NCI-H2029 (cell line): Measurements from ENCODE around the gene PMIS2.
"Not testable (repeated sequence)": the region's sequence is repeated elsewhere in the genome, so short reads cannot be mapped to it uniquely, and the experiment has no call there.

Experiments used
- DNase-seq: peaks from one replicate; lab custom pipeline; 2025; lab: John Stamatoyannopoulos, UW

PMIS2 gene

GRCh38 chr19:35592226-35592625 lies 6.3 kb downstream of the PMIS2 start:
- peak; percentile 6 for DNase-seq

- DNase-seq = not testable (repeated sequence)
Observed at GRCh38 chr19:35595026-35595425, 9.1 kb downstream of the PMIS2 start.

- DNase-seq = no peak
Observed at GRCh38 chr19:35595928-35596327, 10.0 kb downstream of the PMIS2 start.

GRCh38 chr19:35596366-35596999 lies 10.5 kb downstream of the PMIS2 start:
- no peak for DNase-seq

GRCh38 chr19:35601971-35602370 lies 16.0 kb downstream of the PMIS2 start:
- DNase-seq = no peak

- not testable (repeated sequence) for DNase-seq
Observed at GRCh38 chr19:35604436-35604835, 18.5 kb downstream of the PMIS2 start.

GRCh38 chr19:35607170-35607569 lies 21.2 kb downstream of the PMIS2 start:
- DNase-seq = not testable (repeated sequence)

- no peak for DNase-seq
Observed at GRCh38 chr19:35607661-35608060, 21.7 kb downstream of the PMIS2 start.

GRCh38 chr19:35608251-35608650 lies 22.3 kb downstream of the PMIS2 start:
- DNase-seq = no peak

- no peak for DNase-seq
Observed at GRCh38 chr19:35609851-35610353, 23.9 kb downstream of the PMIS2 start.

GRCh38 chr19:35612224-35612558 lies 26.2 kb downstream of the PMIS2 start:
- no peak for DNase-seq

GRCh38 chr19:35612559-35613321 lies 26.8 kb downstream of the PMIS2 start, which contains the start of gene HAUS5:
Gene HAUS5 (plus strand): TSS chr19:35612735. CDS start chr19:35612795, 60 bp downstream.
- peak; percentile 77 for DNase-seq

GRCh38 chr19:35613574-35613973 lies 27.6 kb downstream of the PMIS2 start:
- DNase-seq = no peak

GRCh38 chr19:35615036-35615435 lies 29.1 kb downstream of the PMIS2 start:
- DNase-seq = no peak

- DNase-seq = no peak
Observed at GRCh38 chr19:35618857-35619256, 32.9 kb downstream of the PMIS2 start.

- no peak for DNase-seq
Observed at GRCh38 chr19:35619290-35619923, 33.4 kb downstream of the PMIS2 start.

GRCh38 chr19:35620001-35620400 lies 34.0 kb downstream of the PMIS2 start:
- no peak for DNase-seq

GRCh38 chr19:35621708-35622107 lies 35.7 kb downstream of the PMIS2 start:
- DNase-seq = no peak

GRCh38 chr19:35622750-35623149 lies 36.8 kb downstream of the PMIS2 start:
- DNase-seq = no peak

- DNase-seq = no peak
Observed at GRCh38 chr19:35623327-35624010, 37.5 kb downstream of the PMIS2 start.

GRCh38 chr19:35628264-35628564 lies 42.2 kb downstream of the PMIS2 start:
- DNase-seq = no peak

GRCh38 chr19:35628565-35629331 lies 42.8 kb downstream of the PMIS2 start, which contains the start of gene RBM42:
Gene RBM42 (plus strand): TSS chr19:35629036. CDS start chr19:35629154, 118 bp downstream.
- peak; percentile 96 for DNase-seq
